NCI-H1092 (cell line): Measurements from ENCODE around the gene NECAP2.
"Not testable (repeated sequence)": the region's sequence is repeated elsewhere in the genome, so short reads cannot be mapped to it uniquely, and the experiment has no call there.

Experiments used
- DNase-seq: peaks from one replicate; lab custom pipeline; 2025; lab: John Stamatoyannopoulos, UW

Gene NECAP2

GRCh38 chr1:16461681-16462080 is 21.2 kb downstream of the NECAP2 start:
- DNase-seq: no peak

DNA sequence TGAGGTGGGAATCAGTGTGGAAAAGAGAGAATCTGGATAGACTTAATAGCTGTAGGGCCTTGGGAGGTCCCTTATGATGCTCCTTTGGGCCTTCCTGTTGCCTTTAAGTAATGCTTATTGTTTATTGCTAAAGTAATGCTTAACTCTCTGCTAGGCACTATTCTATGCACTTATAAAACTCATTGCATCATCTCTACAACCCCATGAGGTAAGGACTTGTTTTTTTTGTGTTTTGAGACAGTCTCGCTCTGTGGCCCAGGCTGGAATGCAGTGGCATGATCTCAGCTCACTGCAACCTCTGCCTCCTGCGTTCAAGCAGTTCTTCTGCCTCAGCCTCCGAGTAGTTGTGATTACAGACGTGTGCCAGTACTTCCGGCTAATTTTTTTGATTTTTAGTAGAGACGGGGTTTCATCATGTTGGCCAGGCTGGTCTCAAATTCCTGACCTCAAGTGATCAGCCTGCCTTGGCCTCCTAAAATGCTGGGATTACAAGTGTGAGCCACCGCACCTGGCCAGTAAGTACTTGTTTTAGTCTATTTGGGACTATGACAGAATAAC is 22.3 kb downstream of the NECAP2 start:
- no peak for DNase-seq

GRCh38 chr1:16464917-16465625 is 24.5 kb downstream of the NECAP2 start:
- no peak for DNase-seq

GRCh38 chr1:16468558-16468957 is 28.0 kb downstream of the NECAP2 start:
- no peak for DNase-seq

DNA sequence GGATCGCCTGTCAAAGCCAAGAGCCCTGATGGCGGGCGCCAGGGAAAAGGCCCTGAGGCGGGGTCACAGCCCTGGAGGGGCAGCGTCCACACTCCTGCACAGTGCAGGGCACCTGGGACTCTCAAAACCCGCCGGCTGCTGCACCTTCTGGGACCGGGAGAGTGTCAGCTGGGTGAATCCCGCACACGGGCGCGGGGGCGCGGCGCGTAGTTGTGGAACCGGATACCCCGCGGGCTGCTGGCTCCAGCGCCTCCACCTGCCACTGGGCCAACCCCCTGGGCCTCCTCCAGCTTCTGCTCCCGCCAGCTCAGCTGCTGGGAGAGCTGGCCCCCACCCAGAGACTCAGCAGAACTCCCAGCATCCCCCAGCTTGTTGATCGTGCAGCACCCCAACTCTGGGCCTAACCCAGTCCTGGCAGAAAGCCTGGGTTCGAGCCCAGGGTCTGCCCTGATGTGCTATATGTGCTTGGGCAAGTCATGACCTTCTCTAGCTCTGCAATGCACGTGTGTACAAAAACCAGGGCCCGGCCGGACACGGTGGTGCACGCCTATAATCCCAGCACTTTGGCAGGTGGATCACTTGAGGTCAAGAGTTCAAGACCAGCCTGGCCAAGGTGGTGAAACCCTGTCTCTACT is 33.8 kb downstream of the NECAP2 start:
- no peak for DNase-seq

DNA sequence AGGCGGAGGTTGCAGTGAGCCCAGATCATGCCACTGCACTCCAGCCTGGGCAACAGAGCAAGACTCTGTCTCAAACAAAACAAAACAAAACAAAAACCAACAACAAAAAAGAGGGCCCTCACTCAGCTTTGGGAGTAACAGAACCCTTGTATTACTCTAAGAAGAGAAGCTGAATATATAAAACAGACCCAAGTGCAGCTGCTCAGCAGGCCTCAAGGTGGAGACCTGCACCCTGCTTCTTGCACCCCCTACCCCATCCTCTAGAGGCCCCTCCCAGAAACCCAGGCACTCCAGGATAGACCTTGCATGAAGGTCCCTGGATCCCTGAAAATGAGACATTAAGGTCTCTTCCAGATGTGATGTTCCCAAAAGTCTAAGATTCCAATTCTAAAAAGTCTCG is 34.4 kb downstream of the NECAP2 start:
- not testable (repeated sequence) for DNase-seq

GRCh38 chr1:16475771-16476770 is 35.5 kb downstream of the NECAP2 start:
- not testable (repeated sequence) for DNase-seq

- no peak for DNase-seq
Measured at GRCh38 chr1:16478091-16478490, 37.6 kb downstream of the NECAP2 start.

DNA sequence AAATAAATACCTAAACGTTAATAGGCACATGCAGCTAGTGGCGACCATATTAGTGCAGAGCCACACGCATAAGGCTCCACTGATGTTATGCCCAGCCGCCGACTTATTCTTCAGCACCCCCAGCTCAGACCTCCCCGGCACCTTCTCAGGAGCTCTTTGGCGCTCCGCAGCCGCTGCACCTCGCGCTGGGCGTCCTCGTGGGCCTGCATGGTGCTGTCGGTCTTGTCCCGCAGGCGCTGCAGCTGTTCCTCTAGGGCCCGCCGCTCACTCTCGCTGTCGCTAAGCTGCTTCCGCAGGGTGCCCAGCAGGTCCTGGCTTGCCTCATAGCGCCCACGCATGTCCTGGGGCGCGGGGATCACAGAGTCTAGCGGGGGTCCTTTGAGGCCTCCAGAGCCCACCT is 42.6 kb downstream of the NECAP2 start:
- not testable (repeated sequence) for DNase-seq

DNA sequence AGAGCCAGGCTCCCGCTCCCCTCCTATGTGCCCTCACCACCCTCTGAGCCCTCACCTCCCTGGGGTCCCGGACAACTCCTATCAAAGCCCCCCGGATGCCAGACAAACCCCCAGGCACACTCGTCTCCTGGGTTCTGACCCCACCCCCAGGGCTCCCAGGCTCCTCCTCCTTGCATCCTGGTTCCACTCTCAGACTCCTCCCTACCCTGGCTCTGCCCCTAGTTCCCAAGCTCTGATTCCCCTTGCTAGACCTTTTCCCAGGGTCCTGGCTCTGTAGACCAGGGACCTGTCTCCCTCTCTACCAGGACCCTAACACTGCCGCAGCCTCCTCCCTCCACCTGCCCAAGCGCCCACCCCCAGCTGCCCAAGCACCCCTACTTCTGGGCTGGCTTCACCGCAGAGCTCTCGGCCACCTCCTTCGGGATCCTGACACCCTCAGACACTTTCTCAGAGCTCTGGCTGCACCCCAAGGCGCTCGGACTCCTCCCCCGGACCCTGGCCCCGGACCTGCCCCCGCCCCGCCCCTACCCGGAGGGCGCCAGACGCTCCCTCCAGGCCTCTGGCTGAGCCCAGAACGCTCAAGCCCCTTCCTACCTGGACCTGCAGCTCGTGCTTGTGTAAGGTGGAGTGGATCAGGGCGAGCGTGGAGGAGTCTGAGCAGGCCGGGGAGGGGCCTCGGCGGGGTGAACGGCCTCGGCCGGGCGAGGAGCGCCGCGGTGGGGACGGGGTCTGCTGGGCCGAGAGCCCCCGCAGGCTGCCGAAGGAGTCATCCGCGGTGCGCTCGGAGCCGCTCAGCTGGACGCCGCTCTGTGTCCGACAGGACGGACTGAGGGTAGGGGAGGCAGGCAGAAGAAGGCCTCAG is 43.3 kb downstream of the NECAP2 start:
- not testable (repeated sequence) for DNase-seq

GRCh38 chr1:16484501-16484835 is 43.9 kb downstream of the NECAP2 start:
- DNase-seq: no peak

GRCh38 chr1:16484931-16485330 is 44.4 kb downstream of the NECAP2 start:
- DNase-seq: no peak

- DNase-seq: not testable (repeated sequence)
Measured at GRCh38 chr1:16486316-16486715, 45.8 kb downstream of the NECAP2 start.

DNA sequence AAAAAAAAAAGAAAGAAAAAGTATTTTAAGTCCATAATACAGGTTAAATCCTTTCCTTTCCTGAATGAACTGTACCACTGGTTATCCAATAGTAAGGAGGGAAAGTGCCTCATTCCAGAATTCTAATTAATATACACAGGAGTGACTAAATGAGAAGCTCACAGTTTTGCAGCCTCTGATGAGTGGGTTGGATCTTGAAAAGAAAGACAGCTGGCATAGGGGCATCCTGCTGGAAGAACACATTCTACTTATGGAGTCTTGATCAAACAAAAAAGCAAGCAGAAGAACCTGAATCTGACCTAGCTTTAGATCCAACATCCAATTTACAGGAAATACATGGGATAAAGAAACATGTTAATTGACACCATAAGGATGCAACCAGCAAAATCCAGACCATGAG is 46.5 kb downstream of the NECAP2 start:
- DNase-seq: not testable (repeated sequence)

GRCh38 chr1:16489195-16489880 is 48.8 kb downstream of the NECAP2 start:
- not testable (repeated sequence) for DNase-seq

DNA sequence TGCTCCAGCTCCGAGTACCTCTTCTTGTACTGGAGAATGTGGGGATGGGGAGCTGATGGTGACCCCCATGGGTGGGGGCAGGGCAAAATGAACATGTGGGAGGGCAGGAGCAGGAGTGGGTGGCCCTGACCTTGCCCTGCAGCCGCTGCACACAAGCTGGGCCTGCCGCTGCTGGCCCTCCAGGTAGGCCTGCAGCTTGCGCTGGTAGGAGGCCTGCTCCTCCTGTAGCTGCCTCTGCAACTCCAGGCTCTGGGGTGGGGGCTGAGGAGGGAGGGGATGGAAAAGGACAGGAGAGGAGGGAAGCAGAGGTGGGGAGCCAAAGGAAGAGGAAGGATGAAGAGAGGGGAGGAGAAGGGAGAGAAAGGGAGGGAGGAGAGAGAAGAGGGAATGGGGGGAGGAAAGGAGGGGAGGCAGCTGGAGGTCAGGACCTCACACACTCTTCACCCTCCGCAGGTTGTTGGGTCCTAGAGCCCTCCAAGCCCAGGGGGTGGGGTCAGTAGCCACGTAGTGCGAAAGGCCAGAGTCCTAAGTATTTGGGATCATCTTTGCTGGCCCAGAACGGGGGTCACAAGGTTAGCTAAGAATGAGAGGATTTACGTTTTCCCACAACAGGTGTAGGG is 50.6 kb downstream of the NECAP2 start:
- DNase-seq: no peak

GRCh38 chr1:16492937-16493336 is 52.4 kb downstream of the NECAP2 start:
- DNase-seq: not testable (repeated sequence)

DNA sequence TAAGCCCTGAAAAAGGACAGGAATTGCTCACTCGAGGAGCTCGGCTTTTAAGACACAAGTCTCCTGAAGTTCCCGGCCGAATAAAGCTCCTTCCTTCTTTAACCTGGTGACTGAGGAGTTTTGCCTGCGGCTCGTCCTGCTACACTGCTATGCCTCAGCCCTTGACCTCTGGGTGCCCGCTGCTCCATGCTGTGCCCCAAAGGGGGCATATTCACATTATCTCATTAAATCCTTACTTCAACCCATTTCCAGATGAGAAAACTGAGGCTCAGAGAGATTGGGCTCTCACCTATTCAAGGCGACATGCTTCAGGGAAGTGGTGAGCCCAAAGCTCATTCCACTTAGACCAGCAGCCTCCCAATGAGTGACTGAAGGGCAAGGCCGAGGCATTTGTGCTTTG is 53.2 kb downstream of the NECAP2 start:
- DNase-seq: not testable (repeated sequence)

DNA sequence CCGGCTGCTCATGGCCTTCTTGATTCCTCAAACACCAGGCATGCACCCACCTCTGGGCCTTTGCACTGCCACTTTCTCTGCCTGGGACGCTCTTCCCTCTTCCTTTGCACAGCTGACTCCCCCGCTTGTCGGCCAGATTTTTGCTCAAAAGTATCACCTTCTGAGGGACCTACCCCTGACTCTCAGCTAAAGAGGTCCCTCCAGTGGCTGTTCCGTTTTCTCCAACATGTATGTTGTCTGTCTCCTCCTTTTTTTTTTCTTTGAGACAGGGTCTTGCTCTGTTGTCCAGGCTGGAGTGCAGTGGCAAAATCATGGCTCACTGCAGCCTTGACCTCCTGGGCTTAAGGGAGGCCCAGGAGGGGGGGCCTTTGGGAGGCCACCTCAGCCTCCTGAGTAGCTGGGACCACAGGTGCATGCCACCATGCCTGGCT is 57.0 kb downstream of the NECAP2 start:
- not testable (repeated sequence) for DNase-seq

DNA sequence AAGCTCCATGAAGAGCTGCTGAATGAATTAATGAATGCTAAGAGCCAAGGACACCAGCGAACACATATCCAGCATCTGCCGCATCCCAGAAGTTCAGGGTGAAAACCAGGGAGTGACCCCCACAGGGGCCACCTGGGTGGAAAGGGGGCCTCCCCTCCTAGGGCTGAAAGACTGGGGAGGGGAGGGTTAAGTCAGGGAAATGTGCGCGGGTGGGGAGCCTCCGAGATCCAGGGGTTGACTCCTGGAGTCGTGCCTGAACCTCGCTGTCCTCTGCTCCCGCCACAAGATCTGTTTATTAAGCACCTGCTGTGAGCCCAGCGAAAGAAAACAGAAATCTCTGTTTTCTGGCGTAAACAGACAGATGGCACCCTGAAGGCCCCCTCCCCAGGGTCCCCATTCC is 57.5 kb downstream of the NECAP2 start:
- not testable (repeated sequence) for DNase-seq
